Spinal cord (tissue), 10 donors: Measurements from ENCODE around the gene SMIM24. TPM values are rescaled to one million over a fixed set of nuclear protein-coding genes. Genes with fewer than 3 reads are reported as not detected.
A peak's percentile ranks its signal among the peaks of the same experiment; 100 is the strongest.
"Not testable (repeated sequence)": the region's sequence is repeated elsewhere in the genome, so short reads cannot be mapped to it uniquely, and the experiment has no call there.

Source experiments
- DNase-seq, 6 donors: peaks; one replicate each; pipeline versions ENCODE4 v3.0.0 to v3.0.0-alpha.2; 2013 to 2015; ENCODE audit warnings: low spot score in 6 of 6, low read depth in 4 of 6
- H3K27ac ChIP-seq: one replicate; pipeline ENCODE4 v1.5.1; 2013; ENCODE audit warnings: low read depth, low read length, control low read depth
- H3K27me3 ChIP-seq: one replicate; pipeline ENCODE4 v1.6.1; 2013; ENCODE audit warnings: low read length; ENCODE audit not compliant: control insufficient read depth, insufficient read depth
- H3K36me3 ChIP-seq: one replicate; pipeline ENCODE4 v1.6.1; 2013; ENCODE audit warnings: low read length; ENCODE audit not compliant: control insufficient read depth, insufficient read depth
- H3K4me1 ChIP-seq: one replicate; pipeline ENCODE4 v1.6.1; 2013; ENCODE audit warnings: low read length; ENCODE audit not compliant: control insufficient read depth, insufficient read depth
- H3K4me3 ChIP-seq: one replicate; pipeline ENCODE4 v1.5.1; 2013; ENCODE audit warnings: low read depth, low read length, control low read depth
- H3K9me3 ChIP-seq: one replicate; pipeline ENCODE4 v1.6.1; 2013; ENCODE audit warnings: low read length; ENCODE audit not compliant: control insufficient read depth, insufficient read depth
- WGBS: methylation state at CpG from one replicate; pipeline ENCODE4 v1.1.5; 2013; ENCODE audit warnings: missing lambda C conversion rate; ENCODE audit not compliant: insufficient coverage; 5-methylcytosine and 5-hydroxymethylcytosine counted together
- polyA plus RNA-seq, 2 donors: library from polyadenylated mRNA; unstranded; fragments of 120-200 nt; gene quantifications; one replicate each; pipeline ENCODE4 v1.2.1, GENCODE V29; 2013; ENCODE audit not compliant: insufficient read length in 2 of 2
- total RNA-seq, 2 donors: library from RNA; depleted of rRNA in 1 of 2; stranded (reverse); fragments of 120-200 nt in 1 of 2; fragments of >200 nt in 1 of 2; gene quantifications; one replicate each; pipeline versions ENCODE4 v1.2.3 to v1.2.4, GENCODE V29; 2013 to 2014
- donor health status: healthy.

Gene SMIM24
- total and polyA plus RNA-seq, 4 donors = 0.94 to 3.6 (median 2.8) TPM; not detected in 1

GRCh38 chr19:3450796-3451411 is 29.4 kb downstream of the SMIM24 start:
- H3K27me3 ChIP-seq = no peaks in the 10 kb centered on the region
- 53% methylated on average over 8 of the region's 12 CpGs for WGBS
- no peak overlapping the region for H3K4me3 ChIP-seq
- no peaks in the 10 kb centered on the region for H3K9me3 ChIP-seq
- peaks cover 88% of the 10 kb centered on the region for H3K36me3 ChIP-seq
- DNase-seq = no peak
- H3K27ac ChIP-seq = no peak overlapping the region
- peaks cover 2% of the 10 kb centered on the region for H3K4me1 ChIP-seq

- no peaks in the 10 kb centered on the region for H3K27me3 ChIP-seq
- peaks cover 87% of the 10 kb centered on the region for H3K36me3 ChIP-seq
- no peak overlapping the region for H3K27ac ChIP-seq
- no peak overlapping the region for H3K4me3 ChIP-seq
- peaks cover 18% of the 10 kb centered on the region for H3K4me1 ChIP-seq
- H3K9me3 ChIP-seq = no peaks in the 10 kb centered on the region
- DNase-seq = no peak
- 91% methylated on average over 27 of the region's 28 CpGs for WGBS
Observed at GRCh38 chr19:3448616-3449334, 31.6 kb downstream of the SMIM24 start.

- DNase-seq, H3K9me3 ChIP-seq, H3K27ac ChIP-seq, H3K4me3 ChIP-seq, H3K27me3 ChIP-seq: not testable (repeated sequence)
- Histone ChIP-seq H3K4me1 (peaks cover 31% of the 10 kb centered on the region), H3K36me3 (peaks cover 78% of the 10 kb centered on the region)
- WGBS = 83% methylated on average over 2 of the region's 4 CpGs
Observed at GRCh38 chr19:3446657-3447056, 33.7 kb downstream of the SMIM24 start.

- H3K4me3 ChIP-seq = no peak overlapping the region
- H3K4me1 ChIP-seq = peaks cover 32% of the 10 kb centered on the region
Observed at GRCh38 chr19:3444695-3445234, 35.6 kb downstream of the SMIM24 start.

GRCh38 chr19:3443840-3444694 is 36.3 kb downstream of the SMIM24 start:
- H3K4me3 ChIP-seq = no peak overlapping the region
- H3K36me3 ChIP-seq = peaks cover 69% of the 10 kb centered on the region
- DNase-seq = peak in 2 of 6 donors; percentile 67 to 80
- 14% methylated on average over 32 of the region's 33 CpGs for WGBS
- H3K27me3 ChIP-seq = no peaks in the 10 kb centered on the region
- peak overlapping the region; percentile 11 for H3K27ac ChIP-seq
- peaks cover 32% of the 10 kb centered on the region for H3K4me1 ChIP-seq
- H3K9me3 ChIP-seq = no peaks in the 10 kb centered on the region

More at GRCh38 chr19:3444695-3445234, 35.6 kb downstream of the SMIM24 start:
- WGBS = 70% methylated on average over 23 of the region's 24 CpGs
- no peak for DNase-seq
- Histone ChIP-seq H3K27me3 (no peaks in the 10 kb centered on the region), H3K36me3 (peaks cover 73% of the 10 kb centered on the region), H3K9me3 (no peaks in the 10 kb centered on the region), H3K27ac (peak overlapping the region; percentile 11)

- no peak overlapping the region for H3K4me3 ChIP-seq
- 94% methylated on average over 12 of the region's 15 CpGs for WGBS
- H3K36me3 ChIP-seq = peaks cover 67% of the 10 kb centered on the region
- no peak for DNase-seq
- no peaks in the 10 kb centered on the region for H3K9me3 ChIP-seq
- H3K4me1 ChIP-seq = peaks cover 32% of the 10 kb centered on the region
- no peak overlapping the region for H3K27ac ChIP-seq
- no peaks in the 10 kb centered on the region for H3K27me3 ChIP-seq
Observed at GRCh38 chr19:3442487-3443071, 37.7 kb downstream of the SMIM24 start.

- Histone ChIP-seq H3K27me3 (no peaks in the 10 kb centered on the region), H3K9me3 (no peaks in the 10 kb centered on the region), H3K4me1 (peaks cover 32% of the 10 kb centered on the region), H3K4me3 (no peak overlapping the region), H3K27ac (no peak overlapping the region), H3K36me3 (peaks cover 65% of the 10 kb centered on the region)
- DNase-seq = no peak
- WGBS = 64% methylated on average over 5 of the region's 14 CpGs
Observed at GRCh38 chr19:3441986-3442329, 38.4 kb downstream of the SMIM24 start.

- Histone ChIP-seq H3K36me3 (peaks cover 64% of the 10 kb centered on the region), H3K27ac (no peak overlapping the region), H3K4me3 (no peak overlapping the region), H3K4me1 (peaks cover 32% of the 10 kb centered on the region), H3K9me3 (no peaks in the 10 kb centered on the region), H3K27me3 (no peaks in the 10 kb centered on the region)
- WGBS = 71% methylated on average over 25 of the region's 25 CpGs
- no peak for DNase-seq
Observed at GRCh38 chr19:3441089-3441985, 39.0 kb downstream of the SMIM24 start.
